Keratinocyte (primary cell): Measurements from ENCODE around the gene PSD2. TPM values are rescaled to one million over a fixed set of nuclear protein-coding genes. Genes with fewer than 3 reads are reported as not detected.

Experiments used
- DNase-seq: peaks from one replicate; pipeline ENCODE4 v3.0.0-alpha.2; 2011; ENCODE audit warnings: low read depth, missing footprints, low spot score
- FAIRE-seq: peaks from 2 replicates; lab custom pipeline; 2011; peaks lifted over from hg19 to GRCh38; lab: Jason Lieb, UNC
- H2AFZ ChIP-seq: 2 replicates; pipeline ENCODE4 v1.6.0; 2012; ENCODE audit warnings: low read length, control low read depth, inconsistent platforms; ENCODE audit not compliant: control insufficient read depth
- H3K27ac ChIP-seq: 2 replicates; pipeline ENCODE4 v1.5.1; 2011; ENCODE audit warnings: low read length; ENCODE audit not compliant: control insufficient read depth, insufficient read depth
- H3K27me3 ChIP-seq: 3 replicates; pipeline ENCODE4 v1.6.0; 2011; ENCODE audit warnings: low read length; ENCODE audit not compliant: control insufficient read depth, insufficient read depth; ENCODE audit errors: extremely low read depth
- H3K36me3 ChIP-seq, 2 experiments: 2 replicates in 1 of 2; 3 replicates in 1 of 2; pipeline ENCODE4 v1.5.1; 2011; ENCODE audit warnings: low read length in 2 of 2, mild to moderate bottlenecking in 1 of 2; ENCODE audit not compliant: control insufficient read depth in 2 of 2, insufficient read depth in 2 of 2; ENCODE audit errors: extremely low read depth in 1 of 2
- H3K4me1 ChIP-seq: 3 replicates; pipeline ENCODE4 v1.5.1; 2011; ENCODE audit warnings: low read length; ENCODE audit not compliant: control insufficient read depth, insufficient read depth; ENCODE audit errors: extremely low read depth
- H3K4me2 ChIP-seq: 3 replicates; pipeline ENCODE4 v1.6.0; 2011; ENCODE audit warnings: low read depth, low read length; ENCODE audit not compliant: control insufficient read depth, insufficient read depth; ENCODE audit errors: extremely low read depth
- H3K4me3 ChIP-seq, 3 experiments: fragments of 200-600 bp in 1 of 3; sonication (generic) in 1 of 3; 2 replicates in 2 of 3; 3 replicates in 1 of 3; pipeline ENCODE4 v1.5.1; 2011 to 2016; ENCODE audit warnings: low read length in 3 of 3, mild to moderate bottlenecking in 3 of 3, control low read depth in 2 of 3, inconsistent platforms in 1 of 3, low read depth in 1 of 3, mixed read lengths in 1 of 3, mixed run types in 1 of 3, moderate library complexity in 1 of 3; ENCODE audit not compliant: control insufficient read depth in 2 of 3, insufficient read depth in 2 of 3; ENCODE audit errors: extremely low read depth in 1 of 3
- H3K79me2 ChIP-seq: 2 replicates; pipeline ENCODE4 v1.6.0; 2012; ENCODE audit warnings: low read length; ENCODE audit not compliant: control insufficient read depth, insufficient read depth
- H3K9ac ChIP-seq: 3 replicates; pipeline ENCODE4 v1.6.0; 2011; ENCODE audit warnings: low read length; ENCODE audit not compliant: control insufficient read depth, insufficient read depth; ENCODE audit errors: extremely low read depth
- H3K9me1 ChIP-seq: 3 replicates; pipeline ENCODE4 v1.6.0; 2011; ENCODE audit warnings: low read length; ENCODE audit not compliant: control insufficient read depth, insufficient read depth; ENCODE audit errors: extremely low read depth
- H3K9me3 ChIP-seq: 2 replicates; pipeline ENCODE4 v1.5.1; 2012; ENCODE audit warnings: low read depth, low read length; ENCODE audit not compliant: control insufficient read depth
- H4K20me1 ChIP-seq: 3 replicates; pipeline ENCODE4 v1.6.0; 2011; ENCODE audit warnings: low read length; ENCODE audit not compliant: control insufficient read depth, insufficient read depth; ENCODE audit errors: extremely low read depth
- EZH2 ChIP-seq: IDR thresholded peaks from one replicate; pipeline ENCODE4 v1.6.1; 2012; ENCODE audit warnings: inconsistent platforms, mild to moderate bottlenecking, low read length, moderate library complexity
- dilution Hi-C: fragments of 300-500 bp; cut with MboI; formaldehyde crosslinking; loops from one replicate; pipeline ENCODE4 v1.7.0; 2020; ENCODE audit warnings: low sequenced_read_pairs; ENCODE audit not compliant: extremely low pct_ligation_motif_present
- polyA plus RNA-seq, 5 experiments: library from polyadenylated mRNA; depleted of rRNA in 3 of 5; stranded (reverse) in 3 of 5; stranded (forward) in 1 of 5; unstranded in 1 of 5; fragments of >200 nt; gene quantifications; 1 replicate in 1 of 5; 2 replicates in 3 of 5; 3 replicates in 1 of 5; pipeline versions ENCODE4 v1.2.1 to v1.2.3, GENCODE V29; 2011 to 2012; ENCODE audit warnings: missing spikeins in 2 of 5, low read depth in 1 of 5, low replicate concordance in 1 of 5
- TF ChIP-seq, protein P1 (sequence below), 3 experiments: IDR thresholded peaks in 1 of 3; conservative IDR thresholded peaks in 1 of 3; optimal IDR thresholded peaks in 1 of 3; 2 replicates in 2 of 3; 3 replicates in 1 of 3; pipeline versions ENCODE3 to v1.5.1; 2011; ENCODE audit warnings: low read length in 3 of 3, mild to moderate bottlenecking in 3 of 3, moderate library complexity in 2 of 3, control low read depth in 1 of 3, inconsistent platforms in 1 of 3; ENCODE audit not compliant: insufficient read depth in 2 of 3; ENCODE audit errors: extremely low read depth in 1 of 3

The PSD2 gene
- polyA plus RNA-seq, 1 donor (not counting 4 experiments of a cell fraction or from before 2014, with no cell fraction given): not detected

DNA sequence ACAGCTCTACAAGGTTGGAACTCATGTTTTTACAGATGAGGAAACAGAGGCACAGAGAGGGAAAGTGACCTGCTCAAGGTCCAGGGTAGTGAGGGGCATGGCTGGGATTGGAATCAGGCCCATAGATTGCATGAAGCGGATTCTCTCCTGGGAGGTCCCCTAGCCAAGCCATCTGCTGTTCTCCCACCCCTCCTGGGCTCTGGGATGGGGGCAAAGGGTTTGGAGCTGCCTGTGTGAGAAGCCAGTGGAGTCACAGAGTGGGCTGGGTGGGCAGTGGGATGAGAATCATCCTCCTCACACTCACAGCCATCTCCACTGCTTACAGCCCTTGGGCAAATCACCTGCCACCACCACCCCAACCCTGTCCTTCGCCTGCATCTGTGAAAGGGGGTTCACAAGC is 38.6 kb upstream of the PSD2 start:
- Histone ChIP-seq H3K9me3 (no peaks in the 10 kb centered on the region), H3K27ac (no peak overlapping the region), H3K9me1 (no peaks in the 10 kb centered on the region), H3K27me3 (peaks cover 50% of the 10 kb centered on the region), H3K9ac (no peak overlapping the region), H3K79me2 (no peaks in the 10 kb centered on the region), H3K4me1 (peaks cover 6% of the 10 kb centered on the region), H4K20me1 (no peaks in the 10 kb centered on the region), H3K4me3 (no peak overlapping the region), H2AFZ (no peak overlapping the region), H3K36me3 (no peaks in the 10 kb centered on the region), H3K4me2 (no peak overlapping the region)
- FAIRE-seq: no peak
- TF ChIP-seq, protein P1, sequence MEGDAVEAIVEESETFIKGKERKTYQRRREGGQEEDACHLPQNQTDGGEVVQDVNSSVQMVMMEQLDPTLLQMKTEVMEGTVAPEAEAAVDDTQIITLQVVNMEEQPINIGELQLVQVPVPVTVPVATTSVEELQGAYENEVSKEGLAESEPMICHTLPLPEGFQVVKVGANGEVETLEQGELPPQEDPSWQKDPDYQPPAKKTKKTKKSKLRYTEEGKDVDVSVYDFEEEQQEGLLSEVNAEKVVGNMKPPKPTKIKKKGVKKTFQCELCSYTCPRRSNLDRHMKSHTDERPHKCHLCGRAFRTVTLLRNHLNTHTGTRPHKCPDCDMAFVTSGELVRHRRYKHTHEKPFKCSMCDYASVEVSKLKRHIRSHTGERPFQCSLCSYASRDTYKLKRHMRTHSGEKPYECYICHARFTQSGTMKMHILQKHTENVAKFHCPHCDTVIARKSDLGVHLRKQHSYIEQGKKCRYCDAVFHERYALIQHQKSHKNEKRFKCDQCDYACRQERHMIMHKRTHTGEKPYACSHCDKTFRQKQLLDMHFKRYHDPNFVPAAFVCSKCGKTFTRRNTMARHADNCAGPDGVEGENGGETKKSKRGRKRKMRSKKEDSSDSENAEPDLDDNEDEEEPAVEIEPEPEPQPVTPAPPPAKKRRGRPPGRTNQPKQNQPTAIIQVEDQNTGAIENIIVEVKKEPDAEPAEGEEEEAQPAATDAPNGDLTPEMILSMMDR (optimal IDR thresholded peaks at IDR 0.05 in 1 of 3, IDR thresholded peaks at IDR 0.05 in 1 of 3, conservative IDR thresholded peaks at IDR 0.05 in 1 of 3; ENCODE audit: extremely low read depth in 1 of 3, insufficient read depth in 2 of 3, low read length in 3 of 3): no peak
- TF ChIP-seq EZH2: no peak
- no peak for DNase-seq
- dilution Hi-C loops: no loop called here

- Histone ChIP-seq H3K4me1 (peaks cover 4% of the 10 kb centered on the region), H2AFZ (no peak overlapping the region), H3K9me3 (no peaks in the 10 kb centered on the region), H3K9ac (no peak overlapping the region), H3K36me3 (no peaks in the 10 kb centered on the region), H3K4me2 (no peak overlapping the region), H3K79me2 (no peaks in the 10 kb centered on the region), H3K27ac (no peak overlapping the region), H3K27me3 (peaks cover 42% of the 10 kb centered on the region), H4K20me1 (no peaks in the 10 kb centered on the region), H3K4me3 (no peak overlapping the region), H3K9me1 (no peaks in the 10 kb centered on the region)
- DNase-seq (no peak), FAIRE-seq (no peak)
- TF ChIP-seq, protein P1 (optimal IDR thresholded peaks at IDR 0.05 in 1 of 3, IDR thresholded peaks at IDR 0.05 in 1 of 3, conservative IDR thresholded peaks at IDR 0.05 in 1 of 3; ENCODE audit: extremely low read depth in 1 of 3, insufficient read depth in 2 of 3, low read length in 3 of 3): no peak
- no peak for TF ChIP-seq EZH2
- dilution Hi-C loops: no loop called here
Observed at GRCh38 chr5:139757727-139758509, 37.7 kb upstream of the PSD2 start.
